ENCODE measurements around the gene TSBP1. TPM values are rescaled to one million over a fixed set of nuclear protein-coding genes. Genes with fewer than 3 reads are reported as not detected.

Gene TSBP1
- total RNA-seq, 4 donors from 2014 or later: not detected

- Histone ChIP-seq H3K9me3 (no peaks in the 10 kb centered on the region), H3K4me1 (no peaks in the 10 kb centered on the region), H3K36me3 (no peaks in the 10 kb centered on the region), H3K27me3 (no peaks in the 10 kb centered on the region), H3K4me3 (no peak overlapping the region), H3K27ac (no peak overlapping the region)
- intact Hi-C loops (cut with DNase I; ENCODE audit: low total_unique reads): no loop called here
- DNase-seq: no peak
- TF ChIP-seq POLR2A (IDR thresholded peaks at IDR 0.05) (no peak), CTCF (IDR thresholded peaks at IDR 0.05) (no peak)
Measured at GRCh38 chr6:32375739-32376529, 4.2 kb upstream of the TSBP1 start.

GRCh38 chr6:32371229-32371628, 474 bp downstream of the TSBP1 start:
- H3K27me3 ChIP-seq: no peaks in the 10 kb centered on the region
- intact Hi-C loops (cut with DNase I; ENCODE audit: low total_unique reads): no loop called here
- H3K36me3 ChIP-seq: no peaks in the 10 kb centered on the region
- TF ChIP-seq POLR2A (IDR thresholded peaks at IDR 0.05): no peak
- TF ChIP-seq CTCF (IDR thresholded peaks at IDR 0.05): no peak
- no peak overlapping the region for H3K27ac ChIP-seq
- no peaks in the 10 kb centered on the region for H3K4me1 ChIP-seq
- no peaks in the 10 kb centered on the region for H3K9me3 ChIP-seq
- DNase-seq: no peak
- H3K4me3 ChIP-seq: no peak overlapping the region

- TF ChIP-seq CTCF (IDR thresholded peaks at IDR 0.05): no peak
- no peak for TF ChIP-seq POLR2A (IDR thresholded peaks at IDR 0.05)
- DNase-seq: no peak
- intact Hi-C loops (cut with DNase I; ENCODE audit: low total_unique reads): no loop called here
- H3K4me3 ChIP-seq: no peak overlapping the region
- no peaks in the 10 kb centered on the region for H3K36me3 ChIP-seq
- no peaks in the 10 kb centered on the region for H3K4me1 ChIP-seq
- H3K9me3 ChIP-seq: no peaks in the 10 kb centered on the region
- H3K27me3 ChIP-seq: no peaks in the 10 kb centered on the region
- H3K27ac ChIP-seq: no peak overlapping the region
Measured at GRCh38 chr6:32370505-32370904, 1.2 kb downstream of the TSBP1 start.

GRCh38 chr6:32369660-32370059, 2.0 kb downstream of the TSBP1 start:
- Histone ChIP-seq H3K36me3 (no peaks in the 10 kb centered on the region), H3K9me3 (no peaks in the 10 kb centered on the region)
- intact Hi-C loops (cut with DNase I; ENCODE audit: low total_unique reads): no loop called here

More at GRCh38 chr6:32369660-32370059, 2.0 kb downstream of the TSBP1 start:
- TF ChIP-seq CTCF (IDR thresholded peaks at IDR 0.05): no peak
- TF ChIP-seq POLR2A (IDR thresholded peaks at IDR 0.05): no peak
- Histone ChIP-seq H3K4me1 (no peaks in the 10 kb centered on the region), H3K27me3 (no peaks in the 10 kb centered on the region), H3K27ac (no peak overlapping the region), H3K4me3 (no peak overlapping the region)
- no peak for DNase-seq
